HCT116 (cell line): ENCODE data around the gene MXI1. TPM values are rescaled to one million over a fixed set of nuclear protein-coding genes. Genes with fewer than 3 reads are reported as not detected.

Source experiments
- ATAC-seq: fragments of 200-7000 bp; cut with Tn5 transposase; 2 replicates; pipeline ENCODE4 v1.9.1; 2020; ENCODE audit warnings: mild to moderate bottlenecking, moderate library complexity
- BruUV-seq: library from RNA; stranded (reverse); fragments of 400-500 nt; replicated peaks from 2 replicates; lab custom pipeline; 2021; lab: Mats Ljungman, UMichigan
- CTCF ChIA-PET: fragments of 300-600 bp; sonication (Branson Sonifier 250); formaldehyde crosslinking; loops from one replicate; lab custom pipeline; 2021; ENCODE audit warnings: antibody characterized with exemption; lab: Charles Lee
- POLR2A ChIA-PET: fragments of 300-600, 350-600 bp; sonication (Branson Sonifier 250); formaldehyde crosslinking; loops from one replicate; lab custom pipeline; 2021; ENCODE audit warnings: antibody characterized with exemption; lab: Charles Lee
- RAD21 ChIA-PET, 2 experiments: fragments of 300-600 bp; sonication (Branson Sonifier 250); formaldehyde crosslinking; loops; one replicate each; lab custom pipeline; 2023; ENCODE audit warnings: low total read pairs in 2 of 2; ENCODE audit not compliant: uncharacterized antibody in 2 of 2, unreplicated experiment in 2 of 2, low non-redundant PET in 1 of 2; lab: Charles Lee
- DNase-seq: peaks from one replicate; pipeline ENCODE4 v3.0.0-alpha.2; 2010; ENCODE audit warnings: low read depth, low spot score
- H2AFZ ChIP-seq: fragments of 200-600 bp; shearing (Covaris generic), sonication (generic); 2 replicates; pipeline ENCODE4 v1.6.1; 2017; ENCODE audit warnings: low read depth, mixed run types, mixed read lengths, antibody characterized with exemption, low read length; ENCODE audit not compliant: poor library complexity, severe bottlenecking
- H3K27ac ChIP-seq: 2 replicates; pipeline ENCODE4 v1.5.1; 2012; ENCODE audit warnings: low read depth, low read length
- H3K27me3 ChIP-seq: fragments of 200-600 bp; sonication (generic); 2 replicates; pipeline ENCODE4 v1.6.1; 2016; ENCODE audit warnings: mixed run types, low read length, mixed read lengths; ENCODE audit not compliant: insufficient read depth
- H3K36me3 ChIP-seq, 2 experiments: fragments of 200-500 bp in 1 of 2; fragments of 200-600 bp in 1 of 2; sonication (Bioruptor generic) in 1 of 2; sonication (generic) in 1 of 2; 2 replicates each; pipeline versions ENCODE4 v1.5.1 to v1.6.1; 2014 to 2016; ENCODE audit warnings: low read length in 2 of 2, inconsistent platforms in 1 of 2, mixed read lengths in 1 of 2, mixed run types in 1 of 2; ENCODE audit not compliant: insufficient read depth in 2 of 2, control insufficient read depth in 1 of 2
- H3K4me1 ChIP-seq, 2 experiments: fragments of 200-600 bp in 1 of 2; sonication (generic) in 1 of 2; 2 replicates each; pipeline versions ENCODE4 v1.5.1 to v1.6.1; 2012 to 2017; ENCODE audit warnings: low read length in 2 of 2, inconsistent platforms in 1 of 2, mild to moderate bottlenecking in 1 of 2, mixed read lengths in 1 of 2, mixed run types in 1 of 2, moderate library complexity in 1 of 2; ENCODE audit not compliant: insufficient read depth in 2 of 2, control insufficient read depth in 1 of 2
- H3K4me2 ChIP-seq: fragments of 200-600 bp; sonication (generic); 2 replicates; pipeline ENCODE4 v1.6.1; 2017; ENCODE audit warnings: mixed run types, low read length, mixed read lengths
- H3K4me3 ChIP-seq, 2 experiments: fragments of 200-600 bp in 1 of 2; sonication (generic) in 1 of 2; replicated peaks in 1 of 2; 2 replicates each; pipeline ENCODE4 v1.5.1; 2011 to 2016; ENCODE audit warnings: low read length in 2 of 2, control low read depth in 1 of 2, low read depth in 1 of 2, mild to moderate bottlenecking in 1 of 2, mixed read lengths in 1 of 2, mixed run types in 1 of 2
- H3K79me2 ChIP-seq: fragments of 200-600 bp; sonication (generic); 2 replicates; pipeline ENCODE4 v1.6.1; 2017; ENCODE audit warnings: mild to moderate bottlenecking, mixed run types, low read length, moderate library complexity, mixed read lengths; ENCODE audit not compliant: insufficient read depth
- H3K9ac ChIP-seq: fragments of 200-600 bp; sonication (generic); 2 replicates; pipeline ENCODE4 v1.6.1; 2016; ENCODE audit warnings: low read length, mixed read lengths
- H3K9me2 ChIP-seq: fragments of 200-600 bp; sonication (generic), shearing (Covaris generic); 2 replicates; pipeline ENCODE4 v1.6.1; 2017; ENCODE audit warnings: mixed run types, mild to moderate bottlenecking, moderate library complexity; ENCODE audit not compliant: insufficient read depth
- H3K9me3 ChIP-seq, 2 experiments: fragments of 200-500 bp in 1 of 2; fragments of 200-600 bp in 1 of 2; sonication (Bioruptor generic) in 1 of 2; sonication (generic) in 1 of 2; 2 replicates each; pipeline ENCODE4 v1.6.1; 2014 to 2017; ENCODE audit warnings: low read length in 2 of 2, mixed read lengths in 2 of 2, inconsistent platforms in 1 of 2, low read depth in 1 of 2, mild to moderate bottlenecking in 1 of 2, mixed run types in 1 of 2, moderate library complexity in 1 of 2; ENCODE audit not compliant: control insufficient read depth in 1 of 2, insufficient read depth in 1 of 2
- H4K20me1 ChIP-seq: fragments of 200-600 bp; sonication (generic), shearing (Covaris generic); 2 replicates; pipeline ENCODE4 v1.6.1; 2017; ENCODE audit warnings: mixed run types, mild to moderate bottlenecking, moderate library complexity; ENCODE audit not compliant: insufficient read depth
- CTCF ChIP-seq, 3 experiments: fragments of 200-600 bp in 1 of 3; sonication (generic) in 1 of 3; IDR thresholded peaks in 2 of 3; conservative IDR thresholded peaks in 1 of 3; 2 replicates each; pipeline ENCODE4 v1.5.1; 2012 to 2017; ENCODE audit warnings: low read depth in 2 of 3, low read length in 2 of 3, antibody characterized with exemption in 1 of 3, borderline replicate concordance in 1 of 3, control low read depth in 1 of 3, mild to moderate bottlenecking in 1 of 3, mixed read lengths in 1 of 3, mixed run types in 1 of 3, moderate library complexity in 1 of 3; ENCODE audit not compliant: insufficient read depth in 1 of 3
- EGR1 ChIP-seq: IDR thresholded peaks from 2 replicates; pipeline ENCODE4 v1.6.1; 2012; ENCODE audit warnings: low read depth
- ELF1 ChIP-seq: IDR thresholded peaks from 2 replicates; pipeline ENCODE4 v1.6.1; 2012; ENCODE audit warnings: low read depth, borderline replicate concordance
- EZH2 ChIP-seq: fragments of 200-600 bp; sonication (generic); IDR thresholded peaks from 2 replicates; pipeline ENCODE4 v1.6.1; 2017; ENCODE audit warnings: antibody characterized with exemption, mixed run types
- POLR2A ChIP-seq: IDR thresholded peaks from 2 replicates; pipeline ENCODE4 v1.7.0; 2011; ENCODE audit warnings: borderline replicate concordance; ENCODE audit not compliant: insufficient read depth, insufficient read length; ENCODE audit errors: extremely low read depth
- POLR2AphosphoS5 ChIP-seq: IDR thresholded peaks from 2 replicates; pipeline ENCODE4 v1.6.1; 2011; ENCODE audit warnings: mild to moderate bottlenecking, low read depth, low read length, moderate library complexity
- ZBTB33 ChIP-seq: IDR thresholded peaks from 2 replicates; pipeline ENCODE4 v1.6.1; 2011; ENCODE audit warnings: mild to moderate bottlenecking, low read length, moderate library complexity; ENCODE audit not compliant: insufficient replicate concordance; ENCODE audit errors: extremely low read depth
- ZNF274 ChIP-seq: fragments of 200-500 bp; sonication (Bioruptor generic); IDR thresholded peaks from 2 replicates; pipeline ENCODE4 v1.6.1; 2014; ENCODE audit warnings: mild to moderate bottlenecking, low read depth, low read length, inconsistent platforms
- intact Hi-C: fragments of 100-400 bp; cut with micrococcal nuclease; formaldehyde crosslinking; loops from 2 replicates; pipeline ENCODE4 v1.10.0; 2022
- total RNA-seq: library from RNA; stranded (reverse); gene quantifications from one replicate; pipeline ENCODE4 v1.2.1, GENCODE V29; 2021; ENCODE audit not compliant: unreplicated experiment

MXI1 gene
- total RNA-seq, 1 experiment from 2014 or later: 57.0 TPM

- TF ChIP-seq CTCF (IDR thresholded peaks at IDR 0.05 in 2 of 3, conservative IDR thresholded peaks at IDR 0.05 in 1 of 3; ENCODE audit: borderline replicate concordance in 1 of 3, insufficient read depth in 1 of 3, low read depth in 2 of 3, low read length in 2 of 3): no peak
- TF ChIP-seq, all 23 proteins: peak for 0
Observed at GRCh38 chr10:110259317-110259716, 51.9 kb downstream of the MXI1 start (continued).

GRCh38 chr10:110260746-110261477 is 53.5 kb downstream of the MXI1 start:
- Histone ChIP-seq H3K9me2 (no peaks in the 10 kb centered on the region), H3K4me3 (no peak overlapping the region), H3K4me1 (no peaks in the 10 kb centered on the region), H3K79me2 (no peaks in the 10 kb centered on the region), H4K20me1 (no peaks in the 10 kb centered on the region), H2AFZ (no peak overlapping the region), H3K36me3 (no peaks in the 10 kb centered on the region; a peak in 1 of 4 replicates), H3K9ac (no peak overlapping the region), H3K4me2 (no peak overlapping the region), H3K27ac (no peak overlapping the region), H3K27me3 (no peaks in the 10 kb centered on the region), H3K9me3 (no peaks in the 10 kb centered on the region)
- no TSS peak for BruUV-seq
- ATAC-seq: no peak
- intact Hi-C loops: no loop called here
- POLR2A ChIA-PET: no interaction called here
- CTCF ChIA-PET: interaction anchor here (1.2 to 1.7 kb wide), 2 partner anchors 10 to 12 kb away, joined by 3 to 6 read pairs; no protein-coding TSS in a partner anchor
- RAD21 ChIA-PET: interaction anchor here in 1 of 2 experiments (0.7 kb wide), 1 partner anchor 10 kb away, joined by 3 read pairs; no protein-coding TSS in a partner anchor
- no peak for TF ChIP-seq POLR2AphosphoS5
- TF ChIP-seq POLR2A: no peak
- TF ChIP-seq ZNF274: no peak
- TF ChIP-seq EZH2: no peak
- TF ChIP-seq EGR1: no peak
- no peak for TF ChIP-seq ZBTB33
- no peak for TF ChIP-seq ELF1
- no peak for TF ChIP-seq CTCF (IDR thresholded peaks at IDR 0.05 in 2 of 3, conservative IDR thresholded peaks at IDR 0.05 in 1 of 3; ENCODE audit: borderline replicate concordance in 1 of 3, insufficient read depth in 1 of 3, low read depth in 2 of 3, low read length in 2 of 3)
- DNase-seq: no peak
